SU-DHL-6 (cell line): ENCODE results near the gene SEPTIN12.
A peak's percentile ranks its signal among the peaks of the same experiment; 100 is the strongest.

Experiments used
- H2AFZ ChIP-seq: fragments of 200-600 bp; sonication (generic); 2 replicates; pipeline ENCODE4 v1.6.1; 2014; ENCODE audit warnings: low read depth, mild to moderate bottlenecking, moderate library complexity, mixed read lengths, antibody characterized with exemption, low read length; ENCODE audit not compliant: severe bottlenecking
- H3F3A ChIP-seq: fragments of 200-600 bp; shearing (Covaris generic); 2 replicates; pipeline ENCODE4 v1.6.0; 2016; ENCODE audit warnings: antibody characterized with exemption, mild to moderate bottlenecking; ENCODE audit not compliant: insufficient read depth
- H3K27ac ChIP-seq: fragments of 200-600 bp; sonication (generic); 2 replicates; pipeline ENCODE4 v1.5.1; 2016; ENCODE audit warnings: low read depth, mild to moderate bottlenecking, low read length, moderate library complexity, mixed read lengths
- H3K27me3 ChIP-seq: fragments of 200-600 bp; sonication (generic), shearing (Covaris generic); 2 replicates; pipeline ENCODE4 v1.6.0; 2014; ENCODE audit warnings: mild to moderate bottlenecking, low read length
- H3K36me3 ChIP-seq: fragments of 200-600 bp; sonication (generic); 2 replicates; pipeline ENCODE4 v1.6.1; 2014; ENCODE audit warnings: mild to moderate bottlenecking, low read length, mixed read lengths
- H3K4me2 ChIP-seq: fragments of 300-600, 200-600 bp; shearing (Covaris generic), sonication (generic); 2 replicates; pipeline ENCODE4 v1.6.0; 2014; ENCODE audit warnings: low read length, low read depth, mild to moderate bottlenecking; ENCODE audit not compliant: poor library complexity, severe bottlenecking
- H3K4me3 ChIP-seq: fragments of 200-600 bp; sonication (generic); 2 replicates; pipeline ENCODE4 v1.5.1; 2014; ENCODE audit warnings: antibody characterized with exemption, low read length, mild to moderate bottlenecking, mixed read lengths; ENCODE audit not compliant: insufficient read depth, poor library complexity, severe bottlenecking
- H3K79me2 ChIP-seq: fragments of 200-600 bp; sonication (generic); 2 replicates; pipeline ENCODE4 v1.6.1; 2014; ENCODE audit warnings: mild to moderate bottlenecking, low read length, moderate library complexity; ENCODE audit not compliant: insufficient read depth
- H3K9ac ChIP-seq: fragments of 200-600 bp; sonication (generic); 2 replicates; pipeline ENCODE4 v1.7.0; 2014; ENCODE audit warnings: mild to moderate bottlenecking, low read length
- H3K9me2 ChIP-seq: fragments of 200-600 bp; sonication (generic); replicated peaks from 2 replicates; pipeline ENCODE4 v1.6.1; 2014; ENCODE audit warnings: low read length; ENCODE audit not compliant: insufficient read depth
- H3K9me3 ChIP-seq: fragments of 200-600 bp; sonication (generic); 2 replicates; pipeline ENCODE4 v1.6.1; 2014; ENCODE audit warnings: low read length, mixed read lengths; ENCODE audit not compliant: insufficient read depth
- H4K20me1 ChIP-seq: fragments of 200-600 bp; sonication (generic); 2 replicates; pipeline ENCODE4 v1.6.1; 2014; ENCODE audit warnings: low read depth, mild to moderate bottlenecking, antibody characterized with exemption, low read length, moderate library complexity, mixed read lengths
- CTCF ChIP-seq: fragments of 200-600 bp; sonication (generic); IDR thresholded peaks from one replicate; pipeline ENCODE4 v1.5.1; 2017; ENCODE audit warnings: antibody characterized with exemption, mild to moderate bottlenecking, low read length, moderate library complexity; ENCODE audit not compliant: insufficient read depth, poor library complexity, severe bottlenecking
- EZH2phosphoT487 ChIP-seq: fragments of 200-600 bp; sonication (generic), shearing (Covaris generic); conservative IDR thresholded peaks from 2 replicates; pipeline ENCODE4 v1.6.1; 2018; ENCODE audit warnings: mild to moderate bottlenecking, antibody characterized with exemption, low read length, moderate library complexity, mixed read lengths

The SEPTIN12 gene

DNA sequence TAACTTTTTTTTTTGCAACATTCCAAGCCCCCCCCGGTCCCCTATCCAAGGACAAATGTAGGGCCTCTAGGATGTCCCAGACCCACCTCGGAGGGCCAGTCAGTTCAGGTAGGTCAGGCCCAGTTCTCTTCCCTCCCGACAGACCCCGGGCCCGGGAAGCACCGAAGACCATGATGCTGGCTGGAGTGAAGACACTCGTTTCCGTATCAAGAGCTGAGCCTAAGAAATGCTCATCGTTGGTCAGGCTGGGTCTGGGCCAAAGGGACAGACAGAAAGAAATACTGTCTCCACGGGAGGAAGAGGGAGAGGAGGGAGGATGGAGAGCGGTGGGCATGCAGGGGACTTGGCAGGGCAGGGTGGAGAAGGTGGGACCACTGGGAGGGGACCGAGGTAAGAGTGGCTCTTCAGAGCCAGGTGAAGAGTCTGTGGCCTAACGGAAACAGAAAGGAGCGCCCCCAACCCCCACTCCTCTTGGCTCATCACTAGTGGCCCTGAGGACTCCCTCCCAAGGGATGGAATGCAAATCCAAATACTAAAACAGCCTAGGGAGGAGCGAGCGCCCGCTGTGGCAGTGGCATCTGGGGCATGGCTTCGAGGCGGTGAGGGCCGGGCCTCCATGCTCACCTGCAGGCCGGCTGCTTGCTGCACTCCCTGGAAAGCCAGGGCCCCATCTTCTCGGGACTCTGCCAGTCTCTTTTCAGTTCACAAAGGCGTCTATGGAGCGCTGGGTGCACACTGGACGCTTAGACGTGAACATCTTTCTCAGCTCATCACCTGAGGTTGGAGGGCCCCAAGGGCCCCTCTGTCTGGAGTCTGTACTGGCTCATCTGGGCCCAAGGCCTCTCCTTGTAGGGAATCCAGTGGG lies 16.0 kb upstream of the SEPTIN12 start:
- no peaks in the 10 kb centered on the region for H3K9me2 ChIP-seq
- no peak for TF ChIP-seq CTCF
- TF ChIP-seq EZH2phosphoT487, result no peak
- no peak overlapping the region for H3K9ac ChIP-seq
- no peak overlapping the region for H3K4me3 ChIP-seq
- H3K27me3 ChIP-seq, result no peaks in the 10 kb centered on the region
- H3K36me3 ChIP-seq, result no peaks in the 10 kb centered on the region; the same call in 1 of the 2 replicates
- H3K9me3 ChIP-seq, result no peaks in the 10 kb centered on the region
- H3K27ac ChIP-seq, result no peak overlapping the region
- H3K79me2 ChIP-seq, result no peaks in the 10 kb centered on the region
- peaks cover 8% of the 10 kb centered on the region for H3F3A ChIP-seq
- no peak overlapping the region for H2AFZ ChIP-seq
- H4K20me1 ChIP-seq, result no peaks in the 10 kb centered on the region
- H3K4me2 ChIP-seq, result no peak overlapping the region

DNA sequence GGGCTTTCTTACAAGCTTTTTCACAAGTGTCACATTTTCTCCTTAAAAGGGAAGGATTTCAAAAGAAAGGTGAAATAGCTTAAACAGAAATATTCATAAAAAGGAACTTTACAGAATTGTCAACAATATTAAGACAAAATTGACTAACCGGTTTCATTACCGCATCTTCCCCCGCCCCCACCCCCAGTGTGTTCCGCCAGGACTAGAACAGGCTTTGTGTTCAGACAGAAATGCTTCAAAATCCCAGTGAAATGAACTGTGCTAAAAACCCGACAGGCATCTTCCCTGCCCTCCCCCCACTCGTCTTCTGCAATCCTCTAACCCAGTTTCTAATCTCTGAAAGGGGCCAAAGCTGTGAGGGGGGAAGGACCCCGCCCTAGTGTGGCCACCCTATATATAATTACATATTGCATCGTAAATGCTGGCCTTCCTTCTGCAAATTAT lies 15.3 kb upstream of the SEPTIN12 start:
- no peaks in the 10 kb centered on the region for H3K9me2 ChIP-seq
- no peaks in the 10 kb centered on the region for H3K36me3 ChIP-seq
- H3F3A ChIP-seq, result peaks cover 8% of the 10 kb centered on the region
- peak overlapping the region; percentile 92 for H3K4me2 ChIP-seq
- H2AFZ ChIP-seq, result no peak overlapping the region
- no peaks in the 10 kb centered on the region for H4K20me1 ChIP-seq
- no peak for TF ChIP-seq EZH2phosphoT487
- TF ChIP-seq CTCF, result no peak
- peak overlapping the region; percentile 96 for H3K4me3 ChIP-seq
- H3K9me3 ChIP-seq, result no peaks in the 10 kb centered on the region
- peak overlapping the region; percentile 77 for H3K27ac ChIP-seq
- no peaks in the 10 kb centered on the region for H3K27me3 ChIP-seq
- peak overlapping the region; percentile 66 for H3K9ac ChIP-seq
- H3K79me2 ChIP-seq, result no peaks in the 10 kb centered on the region

DNA sequence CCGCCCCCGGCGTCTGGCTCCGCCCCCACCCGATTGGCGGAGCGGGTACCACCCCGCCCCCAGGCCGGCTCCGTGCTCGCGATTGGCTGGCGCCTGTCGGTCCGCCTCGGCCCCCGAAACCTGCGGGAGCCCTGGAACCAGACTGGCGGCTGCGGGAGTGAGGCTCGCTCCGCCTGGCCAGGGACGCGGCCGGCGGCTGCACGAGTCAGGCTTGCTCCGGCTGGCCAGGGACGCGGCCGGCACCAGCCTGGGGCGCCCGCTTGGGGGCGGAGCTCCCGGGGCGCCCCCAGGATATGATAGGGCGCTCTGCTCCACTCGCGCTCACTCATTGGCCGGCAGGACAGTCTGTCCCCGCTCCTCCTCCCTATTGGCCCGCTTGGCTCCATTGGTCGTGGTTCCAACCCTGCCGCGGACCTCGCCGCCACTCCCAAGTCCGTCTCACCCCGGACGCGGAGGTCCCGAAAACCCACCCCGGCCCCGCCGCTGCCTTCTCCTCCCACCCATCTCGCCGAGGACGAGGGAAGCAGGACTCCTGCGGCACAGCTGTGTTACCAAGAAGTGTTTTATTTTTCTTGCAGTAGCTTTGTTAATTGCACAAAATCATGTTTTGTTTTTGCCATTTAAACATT lies 14.6 kb upstream of the SEPTIN12 start:
- no peaks in the 10 kb centered on the region for H3K9me2 ChIP-seq
- H3K36me3 ChIP-seq, result no peaks in the 10 kb centered on the region
- H3F3A ChIP-seq, result peaks cover 8% of the 10 kb centered on the region
- no peaks in the 10 kb centered on the region for H3K27me3 ChIP-seq
- H2AFZ ChIP-seq, result peak overlapping the region; percentile 92
- H4K20me1 ChIP-seq, result no peaks in the 10 kb centered on the region
- no peaks in the 10 kb centered on the region for H3K9me3 ChIP-seq
- peak overlapping the region; percentile 92 for H3K4me2 ChIP-seq
- TF ChIP-seq EZH2phosphoT487 (no peak), CTCF (no peak)
- H3K4me3 ChIP-seq, result peak overlapping the region; percentile 96
- peak overlapping the region; percentile 66 for H3K9ac ChIP-seq
- H3K27ac ChIP-seq, result peak overlapping the region; percentile 77
- no peaks in the 10 kb centered on the region for H3K79me2 ChIP-seq
